GM12878 (cell line): Measurements from ENCODE around the gene TSFM. TPM values are rescaled to one million over a fixed set of nuclear protein-coding genes. Genes with fewer than 3 reads are reported as not detected.

Experiments used
- BCLAF1 ChIP-seq: fragments of 450-650 bp; IDR thresholded peaks from 2 replicates; pipeline ENCODE4 v1.6.1; 2017; ENCODE audit warnings: antibody characterized with exemption, mild to moderate bottlenecking, moderate library complexity
- BHLHE40 ChIP-seq, 2 experiments: fragments of 450-650 bp in 1 of 2; IDR thresholded peaks; 2 replicates each; pipeline ENCODE4 v1.6.1; 2011 to 2017; ENCODE audit warnings: low read depth in 2 of 2, borderline replicate concordance in 1 of 2, improper control_type of control experiment in 1 of 2, low read length in 1 of 2, mild to moderate bottlenecking in 1 of 2
- CREB1 ChIP-seq: IDR thresholded peaks from 2 replicates; pipeline ENCODE4 v1.6.1; 2012; ENCODE audit warnings: low read depth, mild to moderate bottlenecking, inconsistent platforms
- DPF2 ChIP-seq: fragments of 450-650 bp; IDR thresholded peaks from 2 replicates; pipeline ENCODE4 v1.6.1; 2017; ENCODE audit warnings: mild to moderate bottlenecking
- HDGF ChIP-seq: fragments of 450-650 bp; IDR thresholded peaks from 2 replicates; pipeline ENCODE4 v1.6.1; 2016; ENCODE audit warnings: antibody characterized with exemption
- MTA2 ChIP-seq: fragments of 450-650 bp; IDR thresholded peaks from 2 replicates; pipeline ENCODE4 v1.6.1; 2016; ENCODE audit warnings: low read depth, mild to moderate bottlenecking, moderate library complexity
- NFYA ChIP-seq: IDR thresholded peaks from 2 replicates; pipeline ENCODE4 v1.6.1; 2011; ENCODE audit warnings: low read depth, mild to moderate bottlenecking, low read length, improper control_type of control experiment, borderline replicate concordance
- POU2F2 ChIP-seq: IDR thresholded peaks from 3 replicates; pipeline ENCODE4 v1.6.1; 2011; ENCODE audit warnings: low read depth, mild to moderate bottlenecking, low read length, borderline replicate concordance
- SP1 ChIP-seq: IDR thresholded peaks from one replicate; pipeline ENCODE4 v1.6.1; 2011; ENCODE audit warnings: low read depth, low read length
- SPI1 ChIP-seq: IDR thresholded peaks from 2 replicates; pipeline ENCODE4 v1.6.1; 2011; ENCODE audit warnings: low read depth, mild to moderate bottlenecking, low read length, moderate library complexity, borderline replicate concordance; ENCODE audit not compliant: insufficient read depth
- polyA plus RNA-seq, 11 experiments: library from polyadenylated mRNA; depleted of rRNA in 4 of 11; unstranded in 6 of 11; stranded (reverse) in 5 of 11; fragments of >200 nt; fragmentation: Nextera tagmentation in 4 of 11; fragmentation: Illumina TruSeq in 1 of 11; extraction: Ambion mirVana in 4 of 11; extraction: Trizol in 1 of 11; gene quantifications; 1 replicate in 1 of 11; 2 replicates in 10 of 11; pipeline versions ENCODE4 v1.2.1 to v1.2.3, GENCODE V29; 2011 to 2016; ENCODE audit warnings: inconsistent platforms in 2 of 11, missing spikeins in 2 of 11, low read depth in 1 of 11
- total RNA-seq, 4 experiments: library from RNA; depleted of rRNA in 3 of 4; stranded (reverse); fragments of >200 nt in 3 of 4; fragmentation: Illumina TruSeq in 1 of 4; extraction: Trizol in 1 of 4; gene quantifications; 2 replicates each; pipeline versions ENCODE4 v1.2.1 to v1.2.3, GENCODE V29; 2013 to 2021
- TF ChIP-seq, protein P1 (sequence below): fragments of 150-350 bp; IDR thresholded peaks from 2 replicates; pipeline ENCODE4 v1.6.1; 2016; ENCODE audit warnings: low read depth, low read length
- TF ChIP-seq, protein P2 (sequence below): fragments of 450-650 bp; IDR thresholded peaks from 2 replicates; pipeline ENCODE4 v1.6.1; 2014; ENCODE audit warnings: mild to moderate bottlenecking
- TF ChIP-seq, protein P3 (sequence below): fragments of 450-650 bp; IDR thresholded peaks from 2 replicates; pipeline ENCODE4 v1.6.1; 2017; ENCODE audit warnings: low read depth, mild to moderate bottlenecking, moderate library complexity
- TF ChIP-seq, protein P4 (sequence below): IDR thresholded peaks from 2 replicates; pipeline ENCODE4 v1.6.1; 2012; ENCODE audit warnings: low read depth, low read length, improper control_type of control experiment
- TF ChIP-seq, protein P5 (sequence below), 3 experiments: IDR thresholded peaks in 2 of 3; conservative IDR thresholded peaks in 1 of 3; 2 replicates each; pipeline ENCODE4 v1.5.1; 2011; ENCODE audit warnings: low read depth in 3 of 3, low read length in 3 of 3, mild to moderate bottlenecking in 3 of 3, control low read depth in 2 of 3, moderate library complexity in 2 of 3, inconsistent platforms in 1 of 3, mixed read lengths in 1 of 3; ENCODE audit not compliant: control insufficient read depth in 2 of 3, insufficient read depth in 1 of 3; ENCODE audit errors: extremely low read depth in 1 of 3

The TSFM gene
- total and polyA plus RNA-seq, 10 of the 15 experiments (the other 5 are each of a cell fraction or from before 2014, with no cell fraction given), result 36.7 to 132 (median 45.6) TPM

DNA sequence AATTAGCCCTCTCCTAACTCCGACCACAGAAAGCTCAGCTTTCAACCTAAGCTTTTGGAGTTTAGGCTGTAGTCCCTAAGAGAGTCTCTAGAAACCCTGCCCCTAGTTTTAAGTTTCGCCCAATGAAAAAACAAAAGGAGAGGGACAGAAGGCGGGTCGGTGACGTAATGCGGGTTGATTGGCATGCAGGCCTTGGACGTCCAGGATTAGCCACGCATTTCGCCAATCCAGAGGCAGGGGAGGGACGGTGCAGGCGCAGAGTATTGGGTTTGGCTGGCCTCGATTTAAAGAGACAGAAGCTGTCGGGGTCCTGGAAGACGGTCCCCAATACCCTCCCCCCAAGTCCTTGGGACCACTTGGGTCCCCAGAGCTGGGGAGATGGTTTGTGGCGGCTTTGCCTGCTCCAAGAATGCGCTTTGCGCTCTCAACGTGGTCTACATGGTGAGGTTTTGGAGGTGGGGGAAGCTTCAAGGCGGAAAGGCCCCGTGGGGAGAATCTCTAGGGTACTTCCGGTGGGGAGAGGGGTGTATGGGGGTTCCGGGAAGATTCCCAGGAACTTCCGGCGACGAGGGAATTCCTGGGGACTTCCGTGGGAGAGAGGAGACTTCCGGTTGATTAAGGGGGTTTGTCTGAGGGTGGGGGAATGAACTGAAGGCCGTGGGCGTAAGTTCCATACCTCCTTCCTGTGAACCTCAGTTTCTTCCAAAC lies 37.7 kb upstream of the TSFM start, which contains the start of gene TSPAN31 (continued):
- TF ChIP-seq BCLAF1 (no peak), SP1 (peak; percentile 95), MTA2 (0 out of 2 replicates have a peak, but pooled peaks have one; percentile 4), HDGF (0 out of 2 replicates have a peak, but pooled peaks have one; percentile 27), CREB1 (peak; percentile 76), NFYA (peak; percentile 61; the same call in 1 of the 2 replicates), DPF2 (peak; percentile 76), POU2F2 (no peak), SPI1 (no peak), BHLHE40 (IDR thresholded peaks at IDR 0.05; ENCODE audit: borderline replicate concordance in 1 of 2, low read depth in 2 of 2, low read length in 1 of 2) (no peak)
- TF ChIP-seq, protein P1, sequence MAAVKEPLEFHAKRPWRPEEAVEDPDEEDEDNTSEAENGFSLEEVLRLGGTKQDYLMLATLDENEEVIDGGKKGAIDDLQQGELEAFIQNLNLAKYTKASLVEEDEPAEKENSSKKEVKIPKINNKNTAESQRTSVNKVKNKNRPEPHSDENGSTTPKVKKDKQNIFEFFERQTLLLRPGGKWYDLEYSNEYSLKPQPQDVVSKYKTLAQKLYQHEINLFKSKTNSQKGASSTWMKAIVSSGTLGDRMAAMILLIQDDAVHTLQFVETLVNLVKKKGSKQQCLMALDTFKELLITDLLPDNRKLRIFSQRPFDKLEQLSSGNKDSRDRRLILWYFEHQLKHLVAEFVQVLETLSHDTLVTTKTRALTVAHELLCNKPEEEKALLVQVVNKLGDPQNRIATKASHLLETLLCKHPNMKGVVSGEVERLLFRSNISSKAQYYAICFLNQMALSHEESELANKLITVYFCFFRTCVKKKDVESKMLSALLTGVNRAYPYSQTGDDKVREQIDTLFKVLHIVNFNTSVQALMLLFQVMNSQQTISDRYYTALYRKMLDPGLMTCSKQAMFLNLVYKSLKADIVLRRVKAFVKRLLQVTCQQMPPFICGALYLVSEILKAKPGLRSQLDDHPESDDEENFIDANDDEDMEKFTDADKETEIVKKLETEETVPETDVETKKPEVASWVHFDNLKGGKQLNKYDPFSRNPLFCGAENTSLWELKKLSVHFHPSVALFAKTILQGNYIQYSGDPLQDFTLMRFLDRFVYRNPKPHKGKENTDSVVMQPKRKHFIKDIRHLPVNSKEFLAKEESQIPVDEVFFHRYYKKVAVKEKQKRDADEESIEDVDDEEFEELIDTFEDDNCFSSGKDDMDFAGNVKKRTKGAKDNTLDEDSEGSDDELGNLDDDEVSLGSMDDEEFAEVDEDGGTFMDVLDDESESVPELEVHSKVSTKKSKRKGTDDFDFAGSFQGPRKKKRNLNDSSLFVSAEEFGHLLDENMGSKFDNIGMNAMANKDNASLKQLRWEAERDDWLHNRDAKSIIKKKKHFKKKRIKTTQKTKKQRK, result peak; percentile 64
- TF ChIP-seq, protein P2, sequence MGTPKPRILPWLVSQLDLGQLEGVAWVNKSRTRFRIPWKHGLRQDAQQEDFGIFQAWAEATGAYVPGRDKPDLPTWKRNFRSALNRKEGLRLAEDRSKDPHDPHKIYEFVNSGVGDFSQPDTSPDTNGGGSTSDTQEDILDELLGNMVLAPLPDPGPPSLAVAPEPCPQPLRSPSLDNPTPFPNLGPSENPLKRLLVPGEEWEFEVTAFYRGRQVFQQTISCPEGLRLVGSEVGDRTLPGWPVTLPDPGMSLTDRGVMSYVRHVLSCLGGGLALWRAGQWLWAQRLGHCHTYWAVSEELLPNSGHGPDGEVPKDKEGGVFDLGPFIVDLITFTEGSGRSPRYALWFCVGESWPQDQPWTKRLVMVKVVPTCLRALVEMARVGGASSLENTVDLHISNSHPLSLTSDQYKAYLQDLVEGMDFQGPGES, result peak; percentile 82; the same call in 1 of the 2 replicates
- TF ChIP-seq, protein P3, sequence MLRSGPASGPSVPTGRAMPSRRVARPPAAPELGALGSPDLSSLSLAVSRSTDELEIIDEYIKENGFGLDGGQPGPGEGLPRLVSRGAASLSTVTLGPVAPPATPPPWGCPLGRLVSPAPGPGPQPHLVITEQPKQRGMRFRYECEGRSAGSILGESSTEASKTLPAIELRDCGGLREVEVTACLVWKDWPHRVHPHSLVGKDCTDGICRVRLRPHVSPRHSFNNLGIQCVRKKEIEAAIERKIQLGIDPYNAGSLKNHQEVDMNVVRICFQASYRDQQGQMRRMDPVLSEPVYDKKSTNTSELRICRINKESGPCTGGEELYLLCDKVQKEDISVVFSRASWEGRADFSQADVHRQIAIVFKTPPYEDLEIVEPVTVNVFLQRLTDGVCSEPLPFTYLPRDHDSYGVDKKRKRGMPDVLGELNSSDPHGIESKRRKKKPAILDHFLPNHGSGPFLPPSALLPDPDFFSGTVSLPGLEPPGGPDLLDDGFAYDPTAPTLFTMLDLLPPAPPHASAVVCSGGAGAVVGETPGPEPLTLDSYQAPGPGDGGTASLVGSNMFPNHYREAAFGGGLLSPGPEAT, result peak; percentile 89
- TF ChIP-seq, protein P4, sequence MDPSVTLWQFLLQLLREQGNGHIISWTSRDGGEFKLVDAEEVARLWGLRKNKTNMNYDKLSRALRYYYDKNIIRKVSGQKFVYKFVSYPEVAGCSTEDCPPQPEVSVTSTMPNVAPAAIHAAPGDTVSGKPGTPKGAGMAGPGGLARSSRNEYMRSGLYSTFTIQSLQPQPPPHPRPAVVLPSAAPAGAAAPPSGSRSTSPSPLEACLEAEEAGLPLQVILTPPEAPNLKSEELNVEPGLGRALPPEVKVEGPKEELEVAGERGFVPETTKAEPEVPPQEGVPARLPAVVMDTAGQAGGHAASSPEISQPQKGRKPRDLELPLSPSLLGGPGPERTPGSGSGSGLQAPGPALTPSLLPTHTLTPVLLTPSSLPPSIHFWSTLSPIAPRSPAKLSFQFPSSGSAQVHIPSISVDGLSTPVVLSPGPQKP, result peak; percentile 21; the same call in 1 of the 2 replicates
- TF ChIP-seq, protein P5, sequence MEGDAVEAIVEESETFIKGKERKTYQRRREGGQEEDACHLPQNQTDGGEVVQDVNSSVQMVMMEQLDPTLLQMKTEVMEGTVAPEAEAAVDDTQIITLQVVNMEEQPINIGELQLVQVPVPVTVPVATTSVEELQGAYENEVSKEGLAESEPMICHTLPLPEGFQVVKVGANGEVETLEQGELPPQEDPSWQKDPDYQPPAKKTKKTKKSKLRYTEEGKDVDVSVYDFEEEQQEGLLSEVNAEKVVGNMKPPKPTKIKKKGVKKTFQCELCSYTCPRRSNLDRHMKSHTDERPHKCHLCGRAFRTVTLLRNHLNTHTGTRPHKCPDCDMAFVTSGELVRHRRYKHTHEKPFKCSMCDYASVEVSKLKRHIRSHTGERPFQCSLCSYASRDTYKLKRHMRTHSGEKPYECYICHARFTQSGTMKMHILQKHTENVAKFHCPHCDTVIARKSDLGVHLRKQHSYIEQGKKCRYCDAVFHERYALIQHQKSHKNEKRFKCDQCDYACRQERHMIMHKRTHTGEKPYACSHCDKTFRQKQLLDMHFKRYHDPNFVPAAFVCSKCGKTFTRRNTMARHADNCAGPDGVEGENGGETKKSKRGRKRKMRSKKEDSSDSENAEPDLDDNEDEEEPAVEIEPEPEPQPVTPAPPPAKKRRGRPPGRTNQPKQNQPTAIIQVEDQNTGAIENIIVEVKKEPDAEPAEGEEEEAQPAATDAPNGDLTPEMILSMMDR (IDR thresholded peaks at IDR 0.05 in 2 of 3, conservative IDR thresholded peaks at IDR 0.05 in 1 of 3; ENCODE audit: control insufficient read depth in 2 of 3, extremely low read depth in 1 of 3, insufficient read depth in 1 of 3, low read depth in 3 of 3, low read length in 3 of 3), result no peak
